Measurements from ENCODE around the gene POLL.
A peak's percentile ranks its signal among the peaks of the same experiment; 100 is the strongest.
"Not testable (repeated sequence)": the region's sequence is repeated elsewhere in the genome, so short reads cannot be mapped to it uniquely, and the experiment has no call there.

The POLL gene

DNA sequence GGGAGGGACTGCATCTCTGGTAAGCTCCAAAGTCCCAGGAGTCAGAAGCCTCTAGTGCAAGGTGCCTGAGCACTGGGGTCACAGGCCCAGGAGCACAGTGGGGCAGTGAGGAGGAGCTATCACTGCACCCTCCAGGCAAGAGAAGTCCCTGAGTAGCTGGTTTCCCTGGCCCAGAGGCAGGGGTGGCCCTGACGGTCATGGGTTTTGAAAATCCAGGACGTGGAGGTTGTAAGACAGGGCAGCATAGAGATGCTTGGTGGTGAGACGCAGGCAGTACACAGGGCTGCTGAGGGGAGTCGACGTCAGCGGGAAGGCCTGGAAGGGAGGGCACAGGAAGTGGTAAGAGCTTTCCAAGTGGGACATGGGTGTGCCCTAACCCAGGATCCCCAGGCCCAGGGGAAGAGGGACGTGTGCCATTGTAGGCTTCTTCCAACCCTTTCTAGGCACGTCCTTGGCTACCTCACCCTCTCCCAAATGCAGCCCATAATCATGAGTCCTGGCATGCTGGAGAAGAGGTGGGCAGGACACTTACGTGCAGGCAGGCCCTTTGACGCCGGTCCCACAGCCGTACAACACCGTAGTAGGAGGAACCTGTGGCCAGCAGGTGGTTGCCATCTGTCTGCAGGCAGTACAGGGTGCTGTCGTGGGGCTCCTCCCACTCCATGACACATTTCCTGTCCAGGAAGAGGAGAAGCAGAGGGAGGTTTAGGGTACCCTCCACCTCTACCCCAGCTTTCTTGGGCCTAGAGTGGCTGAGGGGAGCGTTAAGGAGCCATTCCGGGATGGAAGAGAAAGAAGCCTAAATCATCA lies 23.2 kb upstream of the POLL start:
- DNase-seq (peak; percentile 27), ATAC-seq (peak; percentile 54)

DNA sequence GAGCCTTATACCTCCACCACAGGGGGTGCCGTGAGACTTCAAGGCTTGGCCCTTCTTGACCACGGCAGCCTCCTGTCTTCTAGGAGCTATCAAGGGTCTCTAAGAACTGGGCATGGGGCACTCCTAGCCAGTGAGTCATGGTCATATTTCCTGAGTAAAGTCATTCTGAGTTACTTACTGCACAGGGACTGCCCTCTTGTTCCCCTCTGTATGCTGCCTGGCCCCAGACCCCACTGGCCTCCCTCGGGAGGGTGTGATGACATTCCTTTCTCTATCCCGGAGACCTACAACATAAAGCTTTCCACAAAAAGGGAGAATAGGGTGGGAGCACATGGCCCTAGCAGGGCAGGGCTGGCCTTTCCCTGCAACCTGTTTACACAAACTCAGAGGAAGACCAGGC lies 21.4 kb upstream of the POLL start:
- ATAC-seq: no peak
- no peak for DNase-seq

DNA sequence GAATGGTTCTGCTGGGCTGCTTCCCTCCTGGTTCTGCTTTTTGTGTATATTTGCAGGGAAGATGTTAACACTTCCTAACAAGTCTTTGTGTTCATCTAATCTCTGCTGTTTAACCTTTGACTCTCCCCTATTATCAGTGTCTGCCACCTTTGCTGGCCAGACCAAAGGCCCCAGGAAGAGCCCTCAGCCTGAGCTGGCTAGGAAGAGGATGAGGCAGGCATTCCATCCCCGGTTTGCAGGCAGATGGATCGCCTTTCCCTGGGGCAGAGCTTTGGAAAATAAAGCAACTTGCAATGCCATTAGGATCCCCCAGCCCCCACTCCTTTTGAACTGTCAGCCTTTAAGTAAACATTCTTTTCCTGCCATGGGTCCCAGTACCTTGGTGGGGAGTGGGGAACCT lies 19.1 kb upstream of the POLL start:
- no peak for DNase-seq
- ATAC-seq: no peak

DNA sequence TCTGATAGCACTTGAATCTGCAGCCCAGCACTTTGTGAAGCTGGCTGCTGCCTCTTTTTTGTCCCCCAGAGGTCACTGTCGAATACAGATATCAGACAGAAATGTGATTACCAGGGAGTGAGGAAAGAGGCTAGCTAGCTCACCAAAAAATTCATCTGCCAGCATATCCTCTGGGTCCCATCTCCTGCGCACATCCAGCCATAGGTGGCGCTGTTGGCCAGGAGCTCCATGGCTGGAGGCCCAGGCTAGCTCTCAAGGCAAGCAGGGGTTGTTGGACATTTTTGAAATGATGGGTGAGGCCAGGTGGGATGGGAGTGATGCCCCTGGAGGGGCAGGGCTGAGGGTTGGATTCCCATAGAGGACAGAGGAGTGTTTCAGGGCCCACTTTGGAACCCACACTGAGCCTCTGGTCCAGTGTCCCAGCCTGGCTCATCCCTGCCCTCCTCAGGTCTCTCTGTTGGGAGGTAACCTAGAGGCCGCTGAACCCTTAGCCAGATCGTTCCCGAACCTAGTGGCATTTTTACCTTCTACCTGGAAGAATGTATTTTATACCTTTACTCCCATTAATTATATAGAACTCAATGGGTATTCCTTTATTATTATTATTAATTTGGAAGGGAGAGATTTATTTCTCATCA lies 14.8 kb upstream of the POLL start:
- ATAC-seq (peak; percentile 88), DNase-seq (peak; percentile 84)

DNA sequence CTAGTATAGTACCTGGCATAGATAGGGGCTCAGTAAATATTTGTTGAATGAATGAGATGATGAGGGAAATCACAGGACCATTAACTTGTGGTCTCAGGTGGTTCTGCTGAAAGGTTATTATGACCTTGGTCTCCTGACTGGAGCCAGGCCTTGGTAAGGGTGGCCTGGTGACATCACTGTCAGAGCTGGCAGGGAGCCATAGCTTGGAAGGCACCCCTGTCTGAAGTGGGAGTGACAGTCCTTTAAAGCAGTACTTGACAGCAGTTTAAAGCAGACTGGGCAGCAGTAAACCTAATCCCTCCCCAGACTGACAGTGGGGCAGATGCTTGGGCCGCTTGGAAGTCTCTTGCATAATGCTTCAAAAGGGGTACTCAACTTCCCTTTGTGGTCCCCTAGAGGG lies 13.5 kb upstream of the POLL start:
- no peak for ATAC-seq

GRCh38 chr10:101597091-101597900 lies 9.2 kb upstream of the POLL start:
- DNase-seq (no peak), ATAC-seq (no peak)

More for the DNA sequence above, 13.5 kb upstream of the POLL start:
- DNase-seq: no peak

DNA sequence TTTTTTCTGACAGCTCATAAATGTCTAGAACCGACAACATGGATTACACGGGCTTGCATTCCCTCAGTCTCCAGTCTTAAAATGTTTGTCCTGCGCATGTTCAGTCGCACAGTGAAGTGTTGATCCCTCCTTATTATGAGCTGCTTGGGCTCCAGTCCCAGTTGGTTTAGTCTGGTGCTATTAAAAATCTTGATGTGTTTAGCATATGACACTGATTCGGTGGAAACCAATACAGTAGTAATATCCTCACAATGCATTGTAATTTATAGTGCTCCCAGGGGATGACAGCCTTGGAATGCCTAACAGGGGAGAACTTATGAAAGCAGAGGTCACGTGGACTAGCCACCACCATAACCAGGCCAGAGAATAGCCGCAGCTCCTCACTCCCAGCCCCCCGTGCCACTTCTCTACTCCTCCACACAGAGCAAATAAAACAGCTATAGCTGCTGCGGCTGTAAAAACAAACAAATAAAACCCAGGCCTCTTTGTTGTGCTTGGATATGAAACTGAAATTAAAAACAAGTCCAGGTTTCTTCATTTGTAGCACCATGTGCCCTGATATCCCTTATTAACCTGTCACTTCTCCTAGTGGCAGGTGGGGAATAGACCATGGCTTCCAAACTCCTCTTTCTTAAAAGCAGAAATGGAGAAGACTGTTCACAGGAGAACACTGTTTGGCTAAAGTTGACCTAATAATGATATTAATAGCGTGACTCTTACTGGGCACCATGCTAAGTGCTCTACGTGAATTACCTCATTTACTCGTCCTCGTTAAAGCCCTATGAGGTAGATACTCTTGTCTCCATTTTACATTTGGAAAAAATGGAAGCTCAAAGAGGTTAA lies 7.8 kb upstream of the POLL start:
- ATAC-seq: no peak

DNA sequence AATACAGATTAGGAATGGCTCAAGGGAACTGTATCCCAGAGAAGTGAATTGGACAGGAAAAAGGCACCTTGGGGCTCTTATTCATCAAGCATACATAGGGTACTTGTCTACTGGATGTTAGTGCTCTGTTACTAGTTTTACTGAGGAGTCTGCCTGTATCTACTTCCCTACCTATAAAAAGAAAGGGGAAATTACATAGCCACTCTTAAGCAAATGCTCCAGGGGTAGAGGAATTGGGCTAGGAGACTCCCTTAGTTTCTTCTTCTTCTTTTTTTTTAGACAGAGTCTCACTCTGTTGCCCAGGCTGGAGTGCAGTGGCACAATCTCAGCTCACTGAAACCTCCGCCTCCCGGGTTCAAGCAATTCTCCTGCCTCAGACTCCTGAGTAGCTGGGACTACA lies 5.3 kb upstream of the POLL start:
- ATAC-seq, DNase-seq: not testable (repeated sequence)

More for the DNA sequence above, 7.8 kb upstream of the POLL start:
- DNase-seq: no peak

- DNase-seq (no peak), ATAC-seq (no peak)
Measured at GRCh38 chr10:101588879-101589278, 822 bp upstream of the POLL start.

GRCh38 chr10:101585841-101586240 lies 2.2 kb downstream of the POLL start:
- no peak for DNase-seq

GRCh38 chr10:101580486-101581399 lies 7.3 kb downstream of the POLL start:
- no peak for ATAC-seq
- no peak for DNase-seq

More at GRCh38 chr10:101585841-101586240, 2.2 kb downstream of the POLL start:
- no peak for ATAC-seq

GRCh38 chr10:101579516-101579870 lies 8.6 kb downstream of the POLL start:
- no peak for DNase-seq
- no peak for ATAC-seq

- ATAC-seq (no peak), DNase-seq (no peak)
Measured at GRCh38 chr10:101578803-101579515, 9.1 kb downstream of the POLL start.

DNA sequence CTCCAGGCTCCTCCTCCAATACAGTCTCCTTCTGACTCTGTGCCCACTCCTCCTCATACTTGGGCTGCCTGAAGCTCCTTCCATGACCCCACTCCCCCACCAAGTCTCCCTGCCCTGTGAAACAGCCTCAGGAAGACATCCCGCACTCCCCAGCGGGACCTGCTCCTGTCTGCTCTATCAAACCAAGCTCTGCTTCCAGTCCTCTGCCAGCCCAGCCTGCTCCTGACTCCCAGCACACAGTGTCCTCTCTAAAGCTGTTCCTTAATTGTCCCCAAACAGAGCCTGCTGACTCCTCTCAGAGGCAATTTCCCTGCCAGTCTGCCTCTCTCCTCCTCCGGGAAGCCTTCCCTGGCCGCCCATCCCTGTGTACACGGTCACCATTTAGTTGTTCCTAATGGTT lies 9.9 kb downstream of the POLL start:
- ATAC-seq: no peak
- no peak for DNase-seq

DNA sequence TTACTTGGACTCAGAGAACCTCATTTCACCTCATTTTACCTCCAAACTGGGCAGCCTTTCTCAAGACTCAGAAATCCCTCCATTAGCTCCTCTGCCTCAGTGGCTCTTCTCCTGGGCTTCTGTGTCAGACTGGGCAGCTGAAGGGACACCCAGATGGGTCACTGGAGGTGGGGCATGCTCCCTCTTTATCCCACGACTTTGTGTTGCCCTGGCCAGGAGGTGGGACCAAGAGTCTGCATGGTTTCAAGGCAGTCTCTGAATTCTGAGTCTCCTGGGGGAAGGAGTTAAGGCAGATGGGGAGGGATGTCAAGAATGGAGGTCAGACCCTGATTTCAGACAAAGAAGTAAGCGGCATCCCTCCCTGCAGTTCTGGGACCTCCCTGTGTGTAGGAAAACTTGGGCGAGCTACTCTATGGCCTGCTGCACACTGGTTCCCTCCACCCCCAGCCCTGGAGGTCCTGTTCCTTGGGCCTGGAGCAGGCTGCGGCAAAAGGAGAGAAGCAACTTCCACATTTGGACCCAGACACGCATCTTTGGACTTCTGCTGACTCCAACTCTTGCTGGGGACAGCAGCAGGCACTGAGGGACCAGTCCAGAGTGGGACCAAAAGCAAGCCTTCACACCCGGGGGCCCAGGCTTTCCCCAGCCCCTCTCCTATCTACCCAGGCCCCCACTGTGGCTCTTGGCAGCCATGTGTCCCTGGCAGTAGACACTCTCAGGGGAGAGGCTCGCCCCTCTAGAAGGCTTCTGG lies 10.8 kb downstream of the POLL start:
- ATAC-seq: no peak
- no peak for DNase-seq

DNA sequence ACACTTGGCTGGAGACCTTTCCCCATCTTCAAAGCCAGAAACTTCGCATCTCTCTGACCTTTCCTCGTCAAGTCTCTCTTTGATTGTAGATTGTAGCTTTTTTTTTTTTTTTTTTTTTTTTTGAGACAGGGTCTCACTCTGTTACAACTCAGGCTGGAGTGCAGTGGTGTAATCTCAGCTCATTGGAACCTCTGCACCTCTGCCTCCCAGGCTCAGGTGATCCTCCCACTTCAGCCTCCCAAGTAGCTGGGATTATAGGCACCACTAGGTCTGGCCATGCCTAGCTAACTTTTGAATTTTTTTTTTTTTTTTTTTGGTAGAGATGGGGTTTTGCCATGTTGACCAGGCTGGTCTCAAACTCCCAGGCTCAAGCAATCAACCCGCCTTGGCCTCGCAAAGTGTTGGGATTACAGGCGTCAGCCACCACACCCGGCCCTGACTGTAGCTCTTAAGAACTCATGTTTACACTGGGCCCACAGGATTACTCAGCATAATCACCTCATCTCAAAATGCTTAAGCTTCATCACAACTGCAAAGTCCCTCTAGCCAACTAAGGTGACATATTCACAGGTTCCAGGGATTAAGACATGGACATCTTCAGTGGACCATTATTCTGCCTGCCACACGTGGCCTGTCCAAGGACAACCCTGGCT lies 11.7 kb downstream of the POLL start:
- ATAC-seq (no peak), DNase-seq (no peak)

DNA sequence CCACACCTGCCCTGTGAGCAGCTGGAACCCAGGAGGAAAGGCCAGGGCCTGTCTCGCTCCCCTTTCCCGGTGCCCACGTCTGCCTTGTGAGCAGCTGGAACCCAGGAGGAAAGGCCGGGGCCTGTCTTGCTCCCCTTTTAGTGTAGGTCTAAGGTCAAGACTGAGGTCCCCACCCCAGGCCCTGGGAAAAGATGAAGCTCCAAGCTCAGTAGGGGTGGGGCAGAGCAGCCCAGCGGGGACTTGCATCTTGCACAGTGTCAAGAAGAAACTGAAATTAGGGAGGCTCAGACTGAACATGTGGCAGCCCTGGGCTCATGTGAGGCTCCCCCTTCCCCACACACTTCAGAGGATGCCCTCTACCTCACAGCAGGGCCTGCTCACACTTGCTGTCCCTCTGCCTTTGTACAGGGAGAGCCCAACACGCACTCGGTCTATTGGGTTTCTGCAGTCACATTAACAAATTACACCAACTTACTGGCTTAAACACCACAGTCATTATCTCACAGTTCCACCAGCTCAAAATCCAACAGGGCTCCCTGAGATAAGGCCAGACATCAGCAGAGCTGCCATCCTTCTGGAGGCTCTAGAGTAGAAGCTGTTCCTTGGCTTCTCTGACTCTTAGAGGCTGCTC lies 12.4 kb downstream of the POLL start:
- ATAC-seq (no peak), DNase-seq (no peak)

GRCh38 chr10:101575091-101575490 lies 13.0 kb downstream of the POLL start:
- DNase-seq (no peak), ATAC-seq (no peak)

All from stimulated activated naive CD8-positive, alpha-beta T cell treated with anti-CD3 and anti-CD28 coated beads, Interleukin-15, Interleukin-2, amounts not matched to agents 100 U/mL and 50 U/mL, for 24 hours (primary cell).